Measurements from ENCODE around the gene TUT1. TPM values are rescaled to one million over a fixed set of nuclear protein-coding genes. Genes with fewer than 3 reads are reported as not detected.

Gene TUT1
- total and polyA plus RNA-seq, 4 donors, result 10.8 to 21.9 (median 17.3) TPM

DNA sequence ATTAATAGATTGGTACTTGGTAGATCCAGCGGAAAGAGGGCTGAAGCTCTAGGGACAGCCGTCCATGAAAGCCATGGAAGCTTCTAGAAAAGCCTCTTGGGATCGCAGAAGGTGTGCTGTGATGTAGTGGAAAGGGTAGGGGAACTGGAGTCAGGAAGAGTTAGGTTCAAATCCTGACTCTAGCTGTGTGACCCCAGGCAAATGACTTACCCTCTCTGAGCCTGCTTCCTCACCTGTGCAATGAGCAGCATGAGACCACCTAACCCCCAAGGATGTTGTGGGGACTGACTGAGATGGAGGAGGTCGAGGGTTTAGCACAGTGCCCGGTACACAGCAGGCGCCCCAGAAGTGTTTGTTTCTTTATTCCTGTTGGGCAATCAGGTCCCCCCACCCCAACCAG lies 19.1 kb upstream of the TUT1 start:
- TF ChIP-seq, protein P1, sequence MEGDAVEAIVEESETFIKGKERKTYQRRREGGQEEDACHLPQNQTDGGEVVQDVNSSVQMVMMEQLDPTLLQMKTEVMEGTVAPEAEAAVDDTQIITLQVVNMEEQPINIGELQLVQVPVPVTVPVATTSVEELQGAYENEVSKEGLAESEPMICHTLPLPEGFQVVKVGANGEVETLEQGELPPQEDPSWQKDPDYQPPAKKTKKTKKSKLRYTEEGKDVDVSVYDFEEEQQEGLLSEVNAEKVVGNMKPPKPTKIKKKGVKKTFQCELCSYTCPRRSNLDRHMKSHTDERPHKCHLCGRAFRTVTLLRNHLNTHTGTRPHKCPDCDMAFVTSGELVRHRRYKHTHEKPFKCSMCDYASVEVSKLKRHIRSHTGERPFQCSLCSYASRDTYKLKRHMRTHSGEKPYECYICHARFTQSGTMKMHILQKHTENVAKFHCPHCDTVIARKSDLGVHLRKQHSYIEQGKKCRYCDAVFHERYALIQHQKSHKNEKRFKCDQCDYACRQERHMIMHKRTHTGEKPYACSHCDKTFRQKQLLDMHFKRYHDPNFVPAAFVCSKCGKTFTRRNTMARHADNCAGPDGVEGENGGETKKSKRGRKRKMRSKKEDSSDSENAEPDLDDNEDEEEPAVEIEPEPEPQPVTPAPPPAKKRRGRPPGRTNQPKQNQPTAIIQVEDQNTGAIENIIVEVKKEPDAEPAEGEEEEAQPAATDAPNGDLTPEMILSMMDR (IDR thresholded peaks at IDR 0.05; ENCODE audit: control extremely low read depth, extremely low read depth), result no peak
- no peak for DNase-seq
- Histone ChIP-seq H3K27ac (ENCODE audit: low read depth in 1 of 2, low read length in 1 of 2) (peak overlapping the region in 1 of 2 donors; percentile 17), H3K9me3 (ENCODE audit: control insufficient read depth in 4 of 4, insufficient read depth in 3 of 4, low read length in 3 of 4) (no peaks in the 10 kb centered on the region), H3K9ac (ENCODE audit: insufficient read depth in 1 of 2, low read length in 2 of 2) (no peak overlapping the region), H3K27me3 (ENCODE audit: control insufficient read depth in 3 of 3, insufficient read depth in 3 of 3, low read length in 2 of 3) (no peaks in the 10 kb centered on the region), H3K4me1 (ENCODE audit: control insufficient read depth in 5 of 5, insufficient read depth in 5 of 5, low read length in 5 of 5) (peaks cover 0 to 15% (median 6%) of the 10 kb centered on the region in 5 donors), H3K36me3 (ENCODE audit: control insufficient read depth in 4 of 4, insufficient read depth in 4 of 4, low read length in 4 of 4) (peaks cover 0 to 31% (median 8%) of the 10 kb centered on the region in 4 donors), H3K4me3 (no peak overlapping the region)
- no peak for ATAC-seq (ENCODE audit: insufficient read depth, low FRiP score)
- 81 to 88% methylated on average over 6 of the region's 6 CpGs for WGBS, 2 donors

DNA sequence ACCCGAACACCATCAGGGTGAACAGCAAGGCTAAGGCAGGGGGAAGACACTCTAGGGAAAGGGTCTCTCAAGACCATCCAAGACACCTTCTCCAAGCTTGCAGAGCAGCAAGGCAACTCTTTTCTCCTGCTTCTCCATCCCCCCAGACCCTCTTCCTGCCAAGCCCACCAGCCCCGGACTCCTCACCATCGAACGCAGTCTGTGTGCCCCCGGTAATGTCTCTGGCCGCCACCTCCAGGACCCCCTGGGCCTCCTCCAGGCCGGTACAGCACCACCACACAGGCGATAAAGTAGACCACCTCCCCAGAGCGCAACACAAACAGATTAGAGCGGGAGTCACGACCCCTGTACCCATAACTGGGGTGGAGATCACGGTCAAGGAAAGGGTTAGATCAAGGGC lies 17.5 kb upstream of the TUT1 start:
- no peak overlapping the region for H3K9ac ChIP-seq (ENCODE audit: insufficient read depth in 1 of 2, low read length in 2 of 2)
- no peak overlapping the region for H3K4me3 ChIP-seq
- ATAC-seq (ENCODE audit: insufficient read depth, low FRiP score), result no peak
- H3K9me3 ChIP-seq (ENCODE audit: control insufficient read depth in 4 of 4, insufficient read depth in 3 of 4, low read length in 3 of 4), result no peaks in the 10 kb centered on the region
- no peak for DNase-seq
- TF ChIP-seq, protein P1 (IDR thresholded peaks at IDR 0.05; ENCODE audit: control extremely low read depth, extremely low read depth), result no peak
- H3K4me1 ChIP-seq (ENCODE audit: control insufficient read depth in 5 of 5, insufficient read depth in 5 of 5, low read length in 5 of 5), result peaks cover 0 to 15% (median 6%) of the 10 kb centered on the region in 5 donors
- no peak overlapping the region for H3K27ac ChIP-seq (ENCODE audit: low read depth in 1 of 2, low read length in 1 of 2)
- 94 to 97% methylated on average over 12 of the region's 12 CpGs for WGBS, 2 donors
- no peaks in the 10 kb centered on the region for H3K27me3 ChIP-seq (ENCODE audit: control insufficient read depth in 3 of 3, insufficient read depth in 3 of 3, low read length in 2 of 3)
- H3K36me3 ChIP-seq (ENCODE audit: control insufficient read depth in 4 of 4, insufficient read depth in 4 of 4, low read length in 4 of 4), result peaks cover 0 to 38% (median 18%) of the 10 kb centered on the region in 4 donors

DNA sequence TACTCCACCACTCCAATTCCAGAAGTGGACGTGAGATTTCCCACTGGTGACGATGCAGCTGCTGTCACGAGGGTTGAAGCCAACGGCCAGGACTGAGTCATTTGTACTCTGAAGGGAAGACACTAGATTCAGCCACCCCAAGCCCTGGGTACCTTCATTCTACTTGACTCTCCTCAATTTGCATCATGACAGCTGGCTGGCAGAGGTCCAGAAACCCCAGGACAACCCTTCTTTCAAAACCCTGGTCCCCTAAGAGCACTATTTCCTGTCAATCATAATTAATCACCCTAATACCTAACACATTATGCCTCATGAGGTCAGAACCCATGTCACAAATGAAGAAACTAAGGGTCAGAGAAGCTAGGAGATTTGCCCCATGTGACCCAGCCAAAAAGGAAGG lies 16.4 kb upstream of the TUT1 start:
- Histone ChIP-seq H3K27me3 (ENCODE audit: control insufficient read depth in 3 of 3, insufficient read depth in 3 of 3, low read length in 2 of 3) (no peaks in the 10 kb centered on the region), H3K27ac (ENCODE audit: low read depth in 1 of 2, low read length in 1 of 2) (no peak overlapping the region), H3K9me3 (ENCODE audit: control insufficient read depth in 4 of 4, insufficient read depth in 3 of 4, low read length in 3 of 4) (no peaks in the 10 kb centered on the region), H3K36me3 (ENCODE audit: control insufficient read depth in 4 of 4, insufficient read depth in 4 of 4, low read length in 4 of 4) (peaks cover 0 to 40% (median 18%) of the 10 kb centered on the region in 4 donors), H3K9ac (ENCODE audit: insufficient read depth in 1 of 2, low read length in 2 of 2) (no peak overlapping the region), H3K4me1 (ENCODE audit: control insufficient read depth in 5 of 5, insufficient read depth in 5 of 5, low read length in 5 of 5) (peaks cover 0 to 19% (median 10%) of the 10 kb centered on the region in 5 donors), H3K4me3 (no peak overlapping the region)
- DNase-seq (no peak), ATAC-seq (ENCODE audit: insufficient read depth, low FRiP score) (no peak)
- 71 to 77% methylated on average over 4 of the region's 4 CpGs for WGBS, 2 donors
- TF ChIP-seq, protein P1 (IDR thresholded peaks at IDR 0.05; ENCODE audit: control extremely low read depth, extremely low read depth), result no peak

DNA sequence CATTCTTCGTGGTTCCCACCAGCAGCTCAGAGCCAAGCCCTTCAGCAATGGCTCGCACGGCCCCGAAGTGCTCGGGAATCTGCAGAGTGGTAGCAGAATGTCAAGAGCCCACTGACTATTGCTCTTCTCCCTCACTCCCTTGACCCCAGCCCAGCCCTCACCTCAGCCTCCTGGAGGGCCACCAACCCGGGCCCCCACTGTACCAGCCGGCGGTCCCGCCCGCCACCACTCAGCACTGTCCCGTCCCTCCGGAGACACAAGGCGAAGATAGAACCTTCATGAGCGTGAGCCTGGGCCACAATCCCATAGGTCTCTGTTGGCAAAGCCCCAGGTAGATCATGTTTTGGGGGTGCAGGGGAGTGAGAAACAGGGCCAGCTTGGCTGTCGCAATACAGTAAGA lies 14.6 kb upstream of the TUT1 start:
- DNase-seq (no peak), ATAC-seq (ENCODE audit: insufficient read depth, low FRiP score) (no peak)
- no peaks in the 10 kb centered on the region for H3K27me3 ChIP-seq (ENCODE audit: control insufficient read depth in 3 of 3, insufficient read depth in 3 of 3, low read length in 2 of 3)
- H3K36me3 ChIP-seq (ENCODE audit: control insufficient read depth in 4 of 4, insufficient read depth in 4 of 4, low read length in 4 of 4), result peaks cover 0 to 40% (median 22%) of the 10 kb centered on the region in 4 donors
- peaks cover 0 to 16% (median 7%) of the 10 kb centered on the region in 5 donors for H3K4me1 ChIP-seq (ENCODE audit: control insufficient read depth in 5 of 5, insufficient read depth in 5 of 5, low read length in 5 of 5)
- H3K9me3 ChIP-seq (ENCODE audit: control insufficient read depth in 4 of 4, insufficient read depth in 3 of 4, low read length in 3 of 4), result no peaks in the 10 kb centered on the region
- H3K4me3 ChIP-seq, result no peak overlapping the region
- TF ChIP-seq, protein P1 (IDR thresholded peaks at IDR 0.05; ENCODE audit: control extremely low read depth, extremely low read depth), result no peak
- 95 to 96% methylated on average over 15 of the region's 15 CpGs for WGBS, 2 donors
- no peak overlapping the region for H3K9ac ChIP-seq (ENCODE audit: insufficient read depth in 1 of 2, low read length in 2 of 2)
- no peak overlapping the region for H3K27ac ChIP-seq (ENCODE audit: low read depth in 1 of 2, low read length in 1 of 2)

All from lung (tissue), 12 donors.